ENCODE measurements around the gene PTGIS.

- TF ChIP-seq CTCF (IDR thresholded peaks at IDR 0.05) = no peak
- TF ChIP-seq ZFX (IDR thresholded peaks at IDR 0.05; ENCODE audit: borderline replicate concordance) = no peak
Measured at GRCh38 chr20:49593466-49594142, 25.7 kb upstream of the PTGIS start.

All from 22Rv1 (cell line).